Stimulated activated naive CD4-positive, alpha-beta T cell (primary cell): ENCODE data around the gene OR6M1.

Experiments used
- DNase-seq, 6 experiments: peaks; one replicate each; lab custom pipeline; 2025; lab: John Stamatoyannopoulos, UW

OR6M1 gene, protein sequence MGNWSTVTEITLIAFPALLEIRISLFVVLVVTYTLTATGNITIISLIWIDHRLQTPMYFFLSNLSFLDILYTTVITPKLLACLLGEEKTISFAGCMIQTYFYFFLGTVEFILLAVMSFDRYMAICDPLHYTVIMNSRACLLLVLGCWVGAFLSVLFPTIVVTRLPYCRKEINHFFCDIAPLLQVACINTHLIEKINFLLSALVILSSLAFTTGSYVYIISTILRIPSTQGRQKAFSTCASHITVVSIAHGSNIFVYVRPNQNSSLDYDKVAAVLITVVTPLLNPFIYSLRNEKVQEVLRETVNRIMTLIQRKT

DNA sequence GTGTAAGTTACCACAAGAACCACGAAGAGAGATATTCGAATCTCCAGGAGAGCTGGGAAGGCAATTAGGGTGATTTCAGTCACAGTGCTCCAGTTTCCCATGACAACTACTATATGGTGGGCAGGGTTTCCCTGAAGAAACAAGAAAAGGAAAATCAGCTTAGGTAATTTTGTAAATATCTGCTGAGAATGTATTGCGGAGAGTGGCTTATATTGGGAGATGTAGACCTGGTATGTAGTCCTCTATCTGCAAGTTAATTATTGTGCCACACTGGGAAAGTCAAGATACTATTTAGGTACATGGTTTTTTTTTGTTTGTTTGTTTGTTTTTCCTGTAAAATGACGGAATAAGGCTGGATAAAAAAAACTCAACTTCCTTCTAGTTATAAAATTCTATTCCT is at the start of gene OR6M1:
OR6M1 (minus strand) TSS at position 101 of the 400 bp plus-strand sequence; CDS start at position 101, 0 bp downstream.
- DNase-seq = no peak

DNA sequence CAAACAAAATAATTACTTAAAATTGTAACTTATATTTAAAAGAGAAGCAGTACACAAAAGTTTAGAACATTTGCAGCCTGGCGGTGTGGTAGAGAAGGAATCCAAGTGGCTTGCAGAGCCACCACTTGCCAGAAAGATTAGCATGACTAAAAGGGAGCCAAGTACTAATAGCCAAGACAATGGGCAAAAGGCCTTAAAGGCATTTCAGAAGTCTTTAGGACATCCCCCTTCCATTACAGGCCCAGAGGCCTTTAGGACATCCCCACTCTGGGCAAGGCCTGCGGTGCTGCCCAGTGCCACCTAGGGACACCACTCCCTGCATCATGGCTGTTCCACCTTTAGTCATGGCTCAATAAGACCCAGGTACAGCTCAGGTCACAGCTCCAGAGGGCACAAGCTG is 46.9 kb upstream of the OR6M1 start:
- DNase-seq = no peak

DNA sequence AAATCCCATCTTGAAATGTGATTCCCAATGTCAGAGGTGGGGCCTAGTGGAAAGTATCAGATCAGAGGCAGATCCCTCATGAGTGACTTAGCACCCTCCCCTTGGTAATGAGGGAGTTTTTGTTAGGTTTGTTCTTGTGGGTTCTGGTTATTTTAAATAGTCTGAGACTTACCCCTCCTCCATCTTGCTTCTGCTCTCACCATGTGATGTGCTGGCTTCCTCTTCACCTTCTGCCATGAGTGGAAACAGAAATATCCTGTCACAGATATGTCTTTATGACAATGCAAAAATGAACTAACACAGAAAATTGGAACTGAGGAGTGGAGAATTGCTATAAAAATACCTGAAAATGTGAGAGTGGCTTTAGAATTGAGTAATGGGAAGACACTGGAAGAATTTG is 46.2 kb upstream of the OR6M1 start:
- no peak for DNase-seq

DNA sequence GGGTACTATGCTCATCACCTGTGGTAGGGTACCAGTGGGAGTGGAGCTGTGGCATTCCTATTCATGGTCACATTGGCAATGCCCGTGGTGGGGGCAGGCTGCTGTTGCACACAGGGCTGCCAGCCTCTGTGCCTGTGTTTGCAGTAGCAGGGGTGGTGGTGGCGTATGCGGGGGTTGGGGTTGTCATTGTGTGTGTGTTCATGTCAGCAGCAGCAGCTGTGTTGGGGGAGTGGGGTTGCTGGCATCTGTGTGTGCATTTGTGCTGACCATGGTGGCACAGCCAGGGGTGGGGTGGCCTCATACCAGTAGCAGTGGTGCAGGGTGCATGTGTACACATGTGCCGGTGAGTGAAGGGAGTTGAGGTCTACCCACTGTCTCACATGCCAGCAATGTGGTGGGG is 45.0 kb upstream of the OR6M1 start:
- DNase-seq = no peak

DNA sequence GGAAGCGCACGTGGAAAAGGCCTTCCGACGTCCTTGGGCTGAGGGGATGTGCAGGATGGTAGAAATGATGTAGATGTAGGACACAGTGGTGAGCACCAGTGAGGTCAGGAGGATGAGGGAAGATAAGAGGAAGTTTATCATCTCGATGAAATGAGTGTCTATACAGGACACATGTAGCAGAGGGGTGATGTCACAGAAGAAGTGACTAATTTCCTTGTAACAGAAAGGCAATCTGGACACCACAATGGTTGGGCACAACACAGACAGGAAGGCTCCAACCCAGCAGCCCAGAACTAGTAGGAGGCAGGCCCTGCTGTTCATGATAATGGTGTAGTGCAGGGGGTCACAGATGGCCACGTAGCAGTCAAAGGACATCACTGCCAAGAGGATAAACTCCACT is 35.0 kb upstream of the OR6M1 start:
- no peak for DNase-seq

DNA sequence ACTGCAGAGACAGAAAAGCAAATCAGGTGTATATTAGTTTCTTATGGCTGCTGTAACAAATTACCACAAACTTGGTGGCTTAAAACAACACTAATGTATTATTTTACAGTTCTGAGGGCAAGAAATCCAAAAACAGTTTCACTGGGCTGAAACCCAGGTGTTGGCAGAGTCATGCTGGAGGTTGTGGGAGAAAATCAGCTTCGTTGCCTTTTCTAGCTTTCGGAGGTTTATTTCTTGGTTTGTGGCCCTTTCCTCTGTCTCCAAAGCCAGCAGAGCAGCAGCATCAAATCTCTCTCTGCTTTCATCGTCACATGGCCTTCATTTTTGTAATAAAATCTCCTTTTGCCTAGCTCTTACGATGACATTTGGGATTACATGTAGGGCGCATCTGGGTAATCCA is 33.0 kb upstream of the OR6M1 start:
- no peak for DNase-seq

DNA sequence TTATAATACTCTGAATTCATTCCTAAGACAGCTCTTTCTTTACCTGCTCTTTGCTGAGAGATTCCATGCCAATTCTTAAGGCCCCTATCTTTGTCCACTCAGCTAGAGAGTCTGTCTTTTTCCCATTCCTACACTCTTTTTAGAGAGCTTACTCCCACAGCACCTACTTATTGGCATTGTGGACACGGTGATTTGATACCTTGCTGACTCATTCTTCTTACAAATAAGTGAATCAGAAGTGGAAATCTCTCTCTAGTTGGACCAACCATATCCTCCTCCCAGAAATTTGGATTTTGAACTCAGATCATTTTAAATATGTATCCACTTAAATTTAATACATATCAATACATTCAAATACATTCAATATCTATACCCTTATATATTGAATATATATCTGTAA is 32.5 kb upstream of the OR6M1 start:
- DNase-seq = no peak

DNA sequence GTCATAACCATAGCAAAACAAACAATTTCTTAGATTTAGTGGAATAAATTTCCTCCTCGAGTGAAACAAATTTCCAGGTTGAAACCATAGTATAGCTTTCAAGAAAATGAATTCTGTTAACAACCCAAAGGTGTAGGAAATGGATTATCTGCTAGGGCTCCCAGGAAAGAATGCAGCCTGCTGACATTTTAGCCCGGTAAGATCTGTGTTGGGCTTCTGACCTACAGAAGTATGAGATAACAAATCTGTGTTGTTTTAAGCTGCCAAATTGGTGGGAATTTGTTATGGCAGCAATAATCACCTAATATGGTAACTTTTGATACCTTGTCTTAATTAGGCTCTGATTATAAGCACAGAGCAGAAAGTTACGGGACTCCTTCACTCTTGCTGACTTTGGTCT is 32.0 kb upstream of the OR6M1 start:
- DNase-seq = no peak

DNA sequence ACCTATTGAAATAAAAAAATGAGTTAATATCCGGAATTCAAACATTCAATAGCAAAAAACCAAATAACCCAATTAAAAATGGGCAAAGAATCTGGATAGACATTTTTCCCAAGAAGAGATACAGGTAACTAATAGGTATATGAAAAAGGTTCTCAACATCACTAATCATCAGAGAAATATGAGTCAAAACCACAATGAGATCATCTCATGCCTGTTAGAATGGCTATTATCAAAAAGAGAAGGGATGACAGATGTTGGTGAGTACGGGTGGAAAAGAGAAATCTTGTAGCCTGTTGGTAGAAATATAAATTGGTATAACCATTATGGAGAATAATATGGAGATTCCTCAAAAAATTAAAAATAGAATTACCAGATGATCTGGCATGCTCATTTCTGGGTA is 26.9 kb upstream of the OR6M1 start:
- no peak for DNase-seq

DNA sequence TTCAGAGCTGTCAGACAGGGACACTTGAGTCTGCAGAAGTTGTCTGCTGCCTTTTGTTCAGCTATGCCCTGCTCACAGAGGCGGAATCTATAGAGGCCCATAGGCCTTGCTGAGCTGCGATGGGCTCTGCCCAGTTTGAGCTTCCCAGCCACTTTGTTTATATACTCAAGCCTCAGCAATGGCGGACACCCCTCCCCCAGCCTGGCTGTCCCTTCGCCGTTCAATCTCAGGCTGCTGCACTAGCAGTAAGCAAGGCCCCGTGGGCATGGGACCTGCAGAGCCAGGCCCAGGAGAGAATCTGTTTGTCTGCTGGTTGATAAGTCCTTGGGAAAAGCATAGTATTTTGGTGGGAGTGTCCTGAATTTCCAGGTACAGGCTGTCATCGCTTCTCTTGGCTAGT is 23.6 kb upstream of the OR6M1 start:
- DNase-seq = no peak

DNA sequence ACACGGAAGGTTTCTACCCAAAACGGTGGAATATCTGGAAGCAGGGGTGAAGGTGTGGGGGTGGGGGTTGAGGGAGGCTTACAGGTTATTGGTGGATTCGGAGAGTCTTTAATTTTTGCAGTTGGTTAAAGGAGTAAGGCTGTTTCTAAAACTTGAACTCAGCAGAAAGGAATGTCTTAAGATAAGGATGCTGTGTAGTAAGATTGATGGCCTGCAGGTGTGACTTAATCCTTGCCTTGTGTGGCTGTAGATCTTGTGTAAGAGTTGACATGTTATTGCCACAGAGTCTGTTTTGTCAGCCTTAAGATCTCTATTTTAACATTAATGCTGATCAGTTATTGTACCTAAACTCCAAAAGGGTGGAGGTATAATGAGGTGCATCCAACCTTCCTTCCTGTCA is 16.4 kb upstream of the OR6M1 start:
- no peak for DNase-seq

DNA sequence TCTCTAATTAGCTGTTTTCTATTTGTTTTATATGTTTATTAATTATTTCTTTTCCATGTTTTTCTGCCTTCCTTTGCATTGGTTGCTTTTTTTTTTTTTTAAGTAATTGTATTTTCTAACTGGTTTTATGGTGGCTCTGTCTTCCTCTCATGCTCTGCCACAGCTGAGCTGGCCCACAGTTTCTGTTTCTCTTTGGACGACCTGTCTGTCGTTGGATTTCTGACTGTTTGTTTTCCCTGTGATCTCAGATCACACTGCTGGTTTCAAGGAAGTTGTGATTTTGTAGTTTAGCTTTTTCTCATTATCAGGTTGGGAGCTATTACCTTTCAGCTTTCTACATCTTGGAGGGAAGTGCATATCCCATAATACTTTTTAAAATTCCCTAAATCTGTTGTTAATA is 15.9 kb upstream of the OR6M1 start:
- peak in 2 of 6 experiments; percentile 6 to 11 for DNase-seq

DNA sequence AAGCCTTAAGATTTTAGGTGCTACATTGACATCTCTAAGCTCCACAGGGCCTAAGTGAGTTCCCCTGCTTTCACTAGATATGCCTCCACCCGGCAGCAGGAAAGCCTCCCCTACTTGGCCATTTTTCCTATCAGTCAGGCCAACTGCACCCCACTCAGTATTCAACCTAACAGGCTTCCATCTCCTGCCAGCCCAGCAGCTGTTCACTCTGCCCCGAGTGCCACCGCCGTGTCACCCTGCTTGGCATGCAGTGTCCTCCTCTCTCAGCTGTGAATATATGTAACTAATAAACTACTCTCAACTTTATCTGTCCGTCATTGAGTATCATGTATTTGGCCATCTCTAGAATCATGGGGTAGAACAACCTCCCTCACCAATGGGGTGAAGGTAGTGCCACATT is 9.0 kb upstream of the OR6M1 start:
- DNase-seq = no peak

DNA sequence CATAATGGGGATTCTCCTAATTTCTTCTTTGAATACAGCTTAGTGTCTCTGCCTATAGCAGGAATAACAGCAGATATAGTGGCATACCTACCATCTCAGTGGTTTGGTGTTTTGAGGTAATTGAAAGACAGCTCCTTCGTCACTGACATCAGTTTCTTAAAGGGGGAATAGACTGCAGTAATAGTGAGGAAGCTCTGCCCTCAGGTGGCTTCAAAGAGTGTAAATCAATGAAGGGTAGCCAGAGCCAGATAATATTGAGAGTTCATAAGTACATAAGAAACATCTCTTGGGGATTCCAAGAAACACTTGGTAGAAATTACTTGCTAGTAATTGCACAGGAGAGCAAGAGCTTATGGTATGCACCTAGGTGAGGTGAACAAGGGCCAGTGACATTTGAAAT is 4.4 kb downstream of the OR6M1 start:
- DNase-seq = no peak

DNA sequence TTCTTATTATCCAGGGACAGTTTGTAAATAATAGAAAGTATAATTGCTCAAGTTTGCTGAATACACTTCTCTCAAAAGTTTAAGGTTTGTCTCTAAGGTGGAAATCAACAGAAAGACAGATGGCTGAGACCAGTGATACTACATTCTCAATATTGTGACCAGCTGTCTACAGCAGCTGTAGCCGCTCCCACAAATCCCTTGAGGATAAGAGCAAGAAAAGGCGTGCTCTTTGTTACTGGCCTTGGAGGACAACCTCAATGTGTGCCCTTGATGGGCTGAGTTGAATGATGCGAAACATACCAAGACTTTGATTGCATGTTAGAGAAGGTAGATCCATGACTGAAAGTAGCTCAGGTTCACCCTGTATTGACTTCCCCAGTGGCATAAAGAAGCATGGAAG is 6.1 kb downstream of the OR6M1 start:
- no peak for DNase-seq

DNA sequence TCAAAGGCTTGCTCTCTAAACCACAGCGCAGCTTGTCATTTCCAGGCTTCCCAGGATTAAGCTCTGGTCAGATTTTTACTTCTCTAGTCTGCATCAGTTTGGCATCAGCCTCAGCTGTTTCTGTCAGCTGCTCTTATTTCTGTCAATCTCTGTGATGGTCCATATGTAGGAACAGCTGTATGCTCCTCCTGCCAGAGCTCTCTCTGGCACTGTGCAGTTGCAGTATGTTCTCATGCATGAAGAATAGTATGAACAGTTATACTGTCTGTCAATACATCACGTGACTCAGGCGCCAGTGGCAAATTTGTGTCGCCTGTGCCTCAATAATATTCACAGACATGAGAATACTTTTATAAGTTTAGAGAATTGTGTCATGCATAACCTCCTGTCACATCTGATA is 6.7 kb downstream of the OR6M1 start:
- DNase-seq = no peak

DNA sequence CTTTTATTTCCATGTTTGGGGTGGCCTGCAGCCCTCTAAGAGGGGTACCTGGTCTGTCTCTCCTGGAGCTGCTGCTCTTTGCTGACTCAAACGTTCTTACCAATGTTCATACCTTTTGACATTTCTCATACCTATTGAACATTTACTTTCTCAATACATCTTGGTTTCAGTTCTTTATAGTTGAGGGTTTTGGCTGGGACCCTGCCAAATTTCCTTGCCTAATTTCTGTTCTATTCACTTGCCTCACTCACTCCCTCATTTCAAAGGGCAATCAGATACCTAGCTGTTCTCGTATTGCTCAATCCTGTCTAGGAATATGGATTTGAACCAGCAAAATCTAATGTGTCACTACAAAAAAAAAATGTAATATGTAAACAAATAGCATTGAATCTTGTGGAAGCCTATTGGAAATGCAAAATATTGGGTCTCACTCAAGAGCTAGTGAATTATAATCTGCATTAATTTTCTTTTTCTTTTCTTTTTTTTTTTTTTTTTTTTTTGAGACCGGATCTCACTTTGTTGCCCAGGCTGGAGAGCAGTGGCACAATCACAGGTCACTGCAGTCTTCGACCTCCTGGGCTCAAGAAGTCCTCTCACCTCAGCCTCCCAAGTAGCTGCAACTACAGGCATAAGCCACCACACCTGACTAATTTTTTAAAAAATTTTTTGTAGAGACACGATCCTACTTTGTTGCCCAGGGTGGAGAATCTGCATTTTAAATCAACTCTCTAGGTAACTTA is 7.5 kb downstream of the OR6M1 start:
- DNase-seq = no peak

DNA sequence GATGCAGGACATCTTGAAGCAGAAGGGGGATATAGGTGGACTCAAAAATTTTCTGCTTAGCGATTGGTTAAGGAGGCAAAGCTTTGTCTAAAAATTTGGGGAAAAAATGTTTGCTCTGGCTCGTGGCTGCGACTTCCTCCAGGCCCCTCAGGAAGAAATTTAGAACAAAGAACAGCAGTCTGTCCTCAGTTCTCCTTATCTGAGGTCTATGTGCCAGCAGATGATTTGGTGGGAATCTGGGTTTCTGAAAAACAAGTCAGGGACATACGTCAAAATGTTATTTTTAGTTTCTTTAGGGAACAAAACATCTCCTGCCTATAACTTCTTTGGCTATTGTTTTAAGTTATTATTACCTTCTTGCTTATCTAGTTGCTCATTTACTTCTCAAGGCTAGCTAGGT is 8.1 kb downstream of the OR6M1 start:
- no peak for DNase-seq

DNA sequence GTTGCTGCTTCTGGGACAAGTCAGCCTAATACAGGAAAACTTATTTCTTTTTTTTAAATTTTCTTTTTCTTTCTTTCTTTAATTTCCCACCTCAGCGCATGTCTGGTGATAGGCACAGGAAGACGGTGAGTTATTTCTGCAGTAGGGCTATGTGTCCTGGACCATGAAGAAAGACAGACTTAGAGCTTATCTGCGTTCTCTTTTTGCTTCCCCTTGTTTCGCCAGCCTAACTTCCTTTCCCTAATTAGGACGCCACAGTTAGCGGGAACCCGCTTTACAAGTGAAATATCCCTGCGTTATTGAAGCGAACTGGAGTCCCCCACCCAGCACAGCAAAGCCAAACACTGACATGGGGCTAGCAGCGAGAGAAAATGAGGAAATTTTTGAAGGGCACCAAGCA is 8.6 kb downstream of the OR6M1 start:
- DNase-seq = no peak

DNA sequence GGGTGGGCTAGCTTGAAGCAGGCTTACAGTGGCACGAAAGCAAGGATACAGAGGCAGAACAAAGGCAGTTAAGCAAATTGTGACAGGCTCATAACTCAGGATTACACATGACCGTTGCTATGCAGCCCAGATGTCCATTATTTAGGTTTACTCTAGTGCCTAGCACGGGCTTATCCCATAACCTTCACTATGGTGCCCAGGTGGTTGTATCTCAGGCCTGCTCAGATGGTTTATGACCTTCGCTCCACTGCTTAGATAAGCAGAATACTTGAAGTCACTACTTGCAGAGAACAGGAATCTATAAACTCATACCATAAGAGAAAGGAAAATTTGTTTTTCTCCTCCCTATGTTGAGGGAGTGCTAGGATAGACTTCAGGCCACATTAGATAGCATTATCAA is 9.0 kb downstream of the OR6M1 start:
- DNase-seq = no peak

DNA sequence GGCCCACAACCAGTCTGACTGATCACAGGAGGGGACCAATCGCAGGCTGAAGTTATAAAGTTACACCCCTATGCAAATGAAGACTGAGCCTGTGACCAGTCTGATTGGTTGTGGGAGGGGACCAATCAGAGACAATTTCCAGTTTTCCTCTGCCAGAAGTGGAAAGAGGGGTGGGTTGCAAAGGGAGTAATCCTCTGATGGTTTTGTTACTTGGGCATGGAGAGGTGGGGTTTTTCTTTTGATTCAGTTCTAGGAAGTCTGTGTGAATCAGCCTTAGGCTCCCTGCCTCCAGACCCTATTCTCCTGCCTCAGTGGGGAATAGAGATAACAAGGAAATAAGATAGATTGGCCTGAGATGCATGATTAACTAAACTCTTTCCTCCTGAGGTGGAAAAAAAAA is 9.9 kb downstream of the OR6M1 start:
- DNase-seq = no peak

DNA sequence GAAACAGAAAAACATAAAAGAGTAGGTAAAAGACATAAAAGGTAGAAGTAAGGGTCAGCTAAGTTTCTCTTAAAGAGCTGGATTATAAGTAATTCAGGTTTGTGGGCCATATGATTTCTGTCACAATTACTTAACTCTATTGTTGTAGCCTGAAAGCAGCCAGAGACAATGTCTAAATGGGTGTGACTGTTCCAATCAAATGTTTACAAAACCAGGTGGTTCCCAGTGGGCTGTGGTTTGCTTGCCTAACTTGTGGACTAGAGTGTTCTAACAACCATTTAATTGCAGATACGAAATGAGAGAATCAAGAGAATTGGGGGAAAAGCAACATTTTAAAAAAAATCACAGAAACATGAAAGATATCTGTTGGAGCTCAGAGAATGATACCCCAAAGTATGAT is 22.6 kb downstream of the OR6M1 start:
- no peak for DNase-seq

DNA sequence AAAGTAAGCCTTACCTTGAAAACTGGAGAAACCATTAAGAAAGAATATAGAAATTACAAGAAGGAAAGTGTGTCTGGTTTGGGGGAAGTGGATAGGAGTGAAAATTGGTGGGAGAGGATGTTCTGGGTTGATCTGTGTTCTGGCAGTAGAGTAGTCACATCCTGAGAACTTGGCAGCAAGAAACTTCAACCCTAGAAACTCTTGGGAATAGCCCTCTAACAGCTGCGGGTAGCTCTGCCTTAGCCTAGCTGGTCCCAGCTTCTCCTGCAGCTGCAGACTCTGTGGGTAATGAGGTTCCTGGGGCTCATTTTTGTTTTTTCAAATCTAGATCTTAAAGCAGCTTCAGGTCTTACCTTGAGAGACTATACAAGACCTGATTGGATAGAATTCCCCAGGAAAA is 27.6 kb downstream of the OR6M1 start:
- no peak for DNase-seq
